Lung (tissue), 12 donors: ENCODE results near the gene LENG1. TPM values are rescaled to one million over a fixed set of nuclear protein-coding genes. Genes with fewer than 3 reads are reported as not detected.

Experiments used
- ATAC-seq: fragments of 200-7000 bp; cut with Tn5 transposase; one replicate; pipeline ENCODE4 v1.9.1; 2020; ENCODE audit warnings: moderate number of reproducible peaks; ENCODE audit not compliant: insufficient read depth, low FRiP score
- DNase-seq, 3 donors: peaks; one replicate each; pipeline ENCODE4 v3.0.0-alpha.2; 2013 to 2017
- H3K27ac ChIP-seq, 2 donors: one replicate each; pipeline ENCODE4 v1.5.1; 2013; ENCODE audit warnings: mild to moderate bottlenecking in 2 of 2, moderate library complexity in 2 of 2, control low read depth in 1 of 2, inconsistent platforms in 1 of 2, low read depth in 1 of 2, low read length in 1 of 2
- H3K27me3 ChIP-seq, 3 donors: one replicate each; pipeline ENCODE4 v1.5.1; 2013; ENCODE audit warnings: low read length in 2 of 3; ENCODE audit not compliant: control insufficient read depth in 3 of 3, insufficient read depth in 3 of 3
- H3K36me3 ChIP-seq, 4 donors: one replicate each; pipeline ENCODE4 v1.5.1; 2013; ENCODE audit warnings: low read length in 4 of 4, mild to moderate bottlenecking in 1 of 4, moderate library complexity in 1 of 4; ENCODE audit not compliant: control insufficient read depth in 4 of 4, insufficient read depth in 4 of 4
- H3K4me1 ChIP-seq, 5 donors: one replicate each; pipeline ENCODE4 v1.5.1; 2013; ENCODE audit warnings: low read length in 5 of 5, mild to moderate bottlenecking in 2 of 5, moderate library complexity in 1 of 5; ENCODE audit not compliant: control insufficient read depth in 5 of 5, insufficient read depth in 5 of 5
- H3K4me3 ChIP-seq: one replicate; pipeline ENCODE4 v1.5.1; 2013; ENCODE audit warnings: mild to moderate bottlenecking, control low read depth, moderate library complexity
- H3K9ac ChIP-seq, 2 donors: one replicate each; pipeline ENCODE4 v1.5.1; 2013; ENCODE audit warnings: low read length in 2 of 2, control low read depth in 1 of 2; ENCODE audit not compliant: insufficient read depth in 1 of 2
- H3K9me3 ChIP-seq, 4 donors: one replicate each; pipeline ENCODE4 v1.5.1; 2013; ENCODE audit warnings: low read length in 3 of 4, mild to moderate bottlenecking in 1 of 4, moderate library complexity in 1 of 4; ENCODE audit not compliant: control insufficient read depth in 4 of 4, insufficient read depth in 3 of 4
- CTCF ChIP-seq: IDR thresholded peaks from 2 replicates; pipeline ENCODE4 v1.5.1; 2012; ENCODE audit warnings: mild to moderate bottlenecking; ENCODE audit errors: control extremely low read depth, extremely low read depth
- WGBS, 2 donors: extraction: QIAGEN DNeasy Blood & Tissue Kit; methylation state at CpG; one replicate each; pipeline ENCODE4 v1.1.7; 2013; 5-methylcytosine and 5-hydroxymethylcytosine counted together
- polyA plus RNA-seq, 2 donors: library from polyadenylated mRNA; stranded (reverse); fragments of 200-250 nt; gene quantifications; one replicate each; pipeline ENCODE4 v1.2.1, GENCODE V29; 2013
- total RNA-seq, 2 donors: library from RNA; depleted of rRNA in 1 of 2; stranded (reverse); fragments of >200 nt in 1 of 2; gene quantifications; one replicate each; pipeline ENCODE4 v1.2.1, GENCODE V29; 2014 to 2021
- donor health status: control.
- donor health status: control.
- donor health status: Bipolar disorder and iron deficiency.
- donor health status: healthy.
- donor health status: DM: yes; HTN: yes; CAD: no.

Gene LENG1
- total and polyA plus RNA-seq, 4 donors: 3.8 to 17.1 (median 8.2) TPM

- peaks cover 16 to 94% (median 63%) of the 10 kb centered on the region in 4 donors for H3K36me3 ChIP-seq
- no peak for ATAC-seq
These were observed 11.8 kb downstream of the LENG1 start for GRCh38 chr19:54147676-54148075.

DNA sequence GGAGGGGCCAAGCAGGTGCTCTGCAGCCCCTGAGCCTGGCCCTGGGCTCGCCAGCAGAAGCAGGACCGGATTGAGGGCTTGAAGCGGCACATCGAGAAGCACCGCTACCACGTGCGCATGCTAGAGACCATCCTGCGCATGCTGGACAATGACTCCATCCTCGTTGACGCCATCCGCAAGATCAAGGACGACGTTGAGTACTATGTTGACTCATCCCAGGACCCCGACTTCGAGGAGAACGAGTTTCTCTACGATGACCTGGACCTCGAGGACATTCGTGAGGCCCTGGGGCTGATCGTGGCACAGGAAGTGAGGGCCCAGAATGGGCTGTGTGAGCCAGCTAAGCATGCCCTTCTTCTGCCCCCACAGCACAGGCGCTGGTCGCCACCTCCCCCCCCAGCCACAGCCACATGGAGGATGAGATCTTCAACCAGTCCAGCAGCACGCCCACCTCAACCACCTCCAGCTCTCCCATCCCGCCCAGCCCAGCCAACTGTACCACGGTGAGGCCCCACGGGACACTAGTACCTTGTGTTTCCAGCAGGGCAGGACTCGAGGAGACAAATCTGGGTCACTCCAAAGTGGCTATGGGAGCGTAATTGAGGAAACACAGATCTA lies 13.9 kb downstream of the LENG1 start:
- H3K9ac ChIP-seq: no peak overlapping the region
- 92 to 95% methylated on average over 28 of the region's 28 CpGs for WGBS, 2 donors
- TF ChIP-seq CTCF: no peak
- no peak for DNase-seq
- H3K36me3 ChIP-seq: peaks cover 16 to 83% (median 52%) of the 10 kb centered on the region in 4 donors
- no peaks in the 10 kb centered on the region for H3K27me3 ChIP-seq
- H3K4me3 ChIP-seq: no peak overlapping the region
- peaks cover 0 to 1% (median 0%) of the 10 kb centered on the region in 5 donors for H3K4me1 ChIP-seq
- no peak overlapping the region for H3K27ac ChIP-seq
- no peak for ATAC-seq
- no peaks in the 10 kb centered on the region for H3K9me3 ChIP-seq

More at GRCh38 chr19:54147676-54148075, 11.8 kb downstream of the LENG1 start:
- no peak overlapping the region for H3K4me3 ChIP-seq
- no peaks in the 10 kb centered on the region for H3K9me3 ChIP-seq
- no peak overlapping the region for H3K9ac ChIP-seq
- no peaks in the 10 kb centered on the region for H3K27me3 ChIP-seq
- 74 to 100% methylated on average over 3 of the region's 3 CpGs for WGBS, 2 donors
- DNase-seq: no peak
- TF ChIP-seq CTCF: no peak
- H3K4me1 ChIP-seq: no peaks in the 10 kb centered on the region
- no peak overlapping the region for H3K27ac ChIP-seq

DNA sequence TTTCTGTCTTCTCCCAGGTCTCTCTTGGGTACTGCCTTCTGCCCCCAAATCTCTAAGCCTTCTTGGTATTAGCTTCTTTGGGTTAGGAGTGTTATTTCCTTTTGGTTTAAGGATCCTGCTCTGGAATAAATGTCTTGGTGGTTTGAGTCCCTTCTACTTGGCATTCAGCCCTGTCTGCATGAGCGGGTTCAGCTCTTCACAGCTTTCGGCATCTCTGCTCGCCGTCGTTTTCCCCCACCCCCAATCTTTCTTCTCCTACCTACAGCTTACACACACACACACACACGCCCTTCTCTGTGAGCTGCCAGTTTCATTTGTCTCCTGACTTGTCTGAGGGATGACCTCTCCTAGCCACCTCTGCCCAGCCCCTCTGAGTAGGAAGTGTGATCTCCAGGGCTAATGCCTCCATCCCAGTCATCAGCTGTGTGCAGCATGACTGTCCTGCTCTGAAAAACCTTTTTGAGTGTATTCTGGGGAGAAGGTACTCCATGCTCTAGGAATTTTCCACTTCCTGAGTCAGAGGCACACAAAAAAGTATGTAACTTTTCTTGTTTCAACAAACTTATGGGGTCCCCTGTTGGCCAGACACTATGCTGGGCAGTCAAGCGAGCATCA lies 17.2 kb downstream of the LENG1 start:
- 85 to 88% methylated on average over 7 of the region's 7 CpGs for WGBS, 2 donors
- Histone ChIP-seq H3K9me3 (no peaks in the 10 kb centered on the region), H3K4me3 (no peak overlapping the region), H3K36me3 (peaks cover 11 to 61% (median 45%) of the 10 kb centered on the region in 4 donors), H3K9ac (no peak overlapping the region), H3K27ac (no peak overlapping the region), H3K27me3 (no peaks in the 10 kb centered on the region), H3K4me1 (peaks cover 0 to 22% (median 9%) of the 10 kb centered on the region in 5 donors)
- DNase-seq (no peak), ATAC-seq (no peak)
- TF ChIP-seq CTCF: no peak
